Upper lobe of left lung (tissue), 4 donors: ENCODE results near the gene RNF224.

Experiments
- CTCF ChIP-seq, 6 experiments: fragments of 450-650 bp in 4 of 6; fragments of 200-600 bp in 2 of 6; sonication (generic) in 2 of 6; IDR thresholded peaks; one replicate each; pipeline ENCODE4 v1.5.1; 2016 to 2019; ENCODE audit warnings: antibody characterized with exemption in 6 of 6
- POLR2A ChIP-seq, 4 donors: fragments of 450-650 bp; IDR thresholded peaks; one replicate each; pipeline ENCODE4 v1.5.1; 2016 to 2017; ENCODE audit warnings: antibody characterized with exemption in 4 of 4, mild to moderate bottlenecking in 2 of 4
- POLR2AphosphoS5 ChIP-seq, 2 donors: sonication (generic); formaldehyde crosslinking; IDR thresholded peaks; one replicate each; pipeline ENCODE4 v1.5.1; 2017; ENCODE audit warnings: antibody characterized with exemption in 2 of 2

GRCh38 chr9:137221506-137222111 lies 5.7 kb upstream of the RNF224 start:
- no peak for TF ChIP-seq POLR2A (IDR thresholded peaks at IDR 0.05)
- no peak for TF ChIP-seq CTCF (IDR thresholded peaks at IDR 0.05)
- no peak for TF ChIP-seq POLR2AphosphoS5 (IDR thresholded peaks at IDR 0.05)
